Measurements from ENCODE around the gene NSD1.

- TF ChIP-seq CTCF (IDR thresholded peaks at IDR 0.05 in 2 of 3, conservative IDR thresholded peaks at IDR 0.05 in 1 of 3; ENCODE audit: borderline replicate concordance in 1 of 3, insufficient read depth in 1 of 3, low read depth in 2 of 3, low read length in 2 of 3), result no peak
- TF ChIP-seq CEBPB (IDR thresholded peaks at IDR 0.05; ENCODE audit: low read depth), result no peak
- TF ChIP-seq ATF3 (IDR thresholded peaks at IDR 0.05), result no peak
- no peak for TF ChIP-seq EZH2 (IDR thresholded peaks at IDR 0.05)
These were observed 137.5 kb downstream of the NSD1 start for GRCh38 chr5:177271113-177271512.

All from HCT116 (cell line).